ENCODE measurements around the gene SLC39A3. TPM values are rescaled to one million over a fixed set of nuclear protein-coding genes. Genes with fewer than 3 reads are reported as not detected.

Gene SLC39A3
- total RNA-seq, 6 donors from 2014 or later, result 12.6 to 48.2 (median 30.6) TPM

DNA sequence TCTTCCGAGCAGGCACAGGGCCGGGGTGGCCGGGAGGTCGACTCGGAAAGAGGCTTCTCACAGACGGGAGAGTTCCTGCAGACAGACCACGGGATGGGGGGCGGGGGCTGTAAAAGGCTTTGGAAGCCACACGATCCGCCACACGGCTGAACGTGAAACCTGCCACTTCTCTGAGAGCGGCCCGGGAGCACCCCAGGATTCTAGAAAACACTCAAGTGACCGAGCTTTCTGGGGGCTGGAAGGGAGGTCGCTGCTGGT is 15.6 kb upstream of the SLC39A3 start:
- Histone ChIP-seq H3K27ac (no peak overlapping the region), H3K27me3 (no peaks in the 10 kb centered on the region), H3K9me3 (no peaks in the 10 kb centered on the region), H3K4me1 (peaks cover 0 to 3% (median 0%) of the 10 kb centered on the region in 4 donors), H3K4me3 (no peak overlapping the region), H3K36me3 (peaks cover 9 to 70% (median 49%) of the 10 kb centered on the region in 4 donors)
- TF ChIP-seq POLR2A (IDR thresholded peaks at IDR 0.05) (no peak), POLR2AphosphoS5 (IDR thresholded peaks at IDR 0.05) (no peak), EP300 (IDR thresholded peaks at IDR 0.05) (no peak)
- TF ChIP-seq, protein P1, sequence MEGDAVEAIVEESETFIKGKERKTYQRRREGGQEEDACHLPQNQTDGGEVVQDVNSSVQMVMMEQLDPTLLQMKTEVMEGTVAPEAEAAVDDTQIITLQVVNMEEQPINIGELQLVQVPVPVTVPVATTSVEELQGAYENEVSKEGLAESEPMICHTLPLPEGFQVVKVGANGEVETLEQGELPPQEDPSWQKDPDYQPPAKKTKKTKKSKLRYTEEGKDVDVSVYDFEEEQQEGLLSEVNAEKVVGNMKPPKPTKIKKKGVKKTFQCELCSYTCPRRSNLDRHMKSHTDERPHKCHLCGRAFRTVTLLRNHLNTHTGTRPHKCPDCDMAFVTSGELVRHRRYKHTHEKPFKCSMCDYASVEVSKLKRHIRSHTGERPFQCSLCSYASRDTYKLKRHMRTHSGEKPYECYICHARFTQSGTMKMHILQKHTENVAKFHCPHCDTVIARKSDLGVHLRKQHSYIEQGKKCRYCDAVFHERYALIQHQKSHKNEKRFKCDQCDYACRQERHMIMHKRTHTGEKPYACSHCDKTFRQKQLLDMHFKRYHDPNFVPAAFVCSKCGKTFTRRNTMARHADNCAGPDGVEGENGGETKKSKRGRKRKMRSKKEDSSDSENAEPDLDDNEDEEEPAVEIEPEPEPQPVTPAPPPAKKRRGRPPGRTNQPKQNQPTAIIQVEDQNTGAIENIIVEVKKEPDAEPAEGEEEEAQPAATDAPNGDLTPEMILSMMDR (IDR thresholded peaks at IDR 0.05), result no peak
- no peak for DNase-seq
- 94 to 96% methylated on average over 16 of the region's 16 CpGs for WGBS, 2 donors
- no peak for ATAC-seq (ENCODE audit: low FRiP score in 2 of 2)

DNA sequence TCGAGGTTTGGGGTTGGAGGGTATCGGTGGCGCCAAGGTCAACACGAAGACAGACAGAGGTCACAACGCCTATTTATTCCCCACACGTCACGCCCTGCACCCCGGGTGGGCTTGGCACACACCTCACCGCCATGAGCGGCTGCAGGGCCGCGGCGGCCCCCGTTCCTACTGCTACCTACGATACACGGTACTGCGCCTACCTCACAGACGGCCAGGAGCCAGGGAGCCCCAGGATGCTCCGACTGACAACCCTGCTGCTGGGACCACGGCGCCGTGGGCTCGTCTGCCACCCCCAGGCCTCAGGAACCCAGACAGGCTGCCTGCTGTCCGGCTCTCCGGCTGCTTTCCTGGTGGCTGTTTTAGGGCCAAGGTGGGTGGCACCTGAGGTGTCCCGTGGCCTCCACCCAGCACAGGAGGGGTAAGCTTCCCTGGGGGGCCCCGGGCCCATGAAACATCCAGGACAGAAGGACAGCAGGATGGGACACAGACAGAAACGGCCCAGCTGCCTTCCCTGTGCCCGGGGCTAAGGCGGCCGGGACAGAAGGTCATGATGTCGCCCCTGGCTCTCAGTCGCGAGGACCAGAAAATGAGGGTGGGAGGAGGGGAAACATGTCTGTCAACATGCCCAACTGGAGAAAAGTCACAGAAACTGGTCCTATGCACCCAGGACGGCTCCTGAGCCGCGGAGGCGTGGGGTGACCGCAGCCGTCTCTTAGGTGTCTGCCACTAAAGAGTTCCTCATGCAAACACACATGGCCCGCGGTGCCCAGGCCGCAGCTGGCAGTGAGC is 15.0 kb upstream of the SLC39A3 start:
- H3K27ac ChIP-seq, result no peak overlapping the region
- TF ChIP-seq POLR2A (IDR thresholded peaks at IDR 0.05) (no peak), EP300 (IDR thresholded peaks at IDR 0.05) (no peak), POLR2AphosphoS5 (IDR thresholded peaks at IDR 0.05) (no peak)
- TF ChIP-seq, protein P1 (IDR thresholded peaks at IDR 0.05), result no peak
- H3K27me3 ChIP-seq, result no peaks in the 10 kb centered on the region
- peak in 1 of 2 donors; percentile 68 for DNase-seq
- H3K4me3 ChIP-seq, result no peak overlapping the region
- H3K4me1 ChIP-seq, result peaks cover 0 to 3% (median 0%) of the 10 kb centered on the region in 4 donors
- peaks cover 9 to 67% (median 47%) of the 10 kb centered on the region in 4 donors for H3K36me3 ChIP-seq
- ATAC-seq (ENCODE audit: low FRiP score in 2 of 2), result no peak
- H3K9me3 ChIP-seq, result no peaks in the 10 kb centered on the region
- 93 to 94% methylated on average over 32 to 42 of the region's 43 CpGs for WGBS, 2 donors

DNA sequence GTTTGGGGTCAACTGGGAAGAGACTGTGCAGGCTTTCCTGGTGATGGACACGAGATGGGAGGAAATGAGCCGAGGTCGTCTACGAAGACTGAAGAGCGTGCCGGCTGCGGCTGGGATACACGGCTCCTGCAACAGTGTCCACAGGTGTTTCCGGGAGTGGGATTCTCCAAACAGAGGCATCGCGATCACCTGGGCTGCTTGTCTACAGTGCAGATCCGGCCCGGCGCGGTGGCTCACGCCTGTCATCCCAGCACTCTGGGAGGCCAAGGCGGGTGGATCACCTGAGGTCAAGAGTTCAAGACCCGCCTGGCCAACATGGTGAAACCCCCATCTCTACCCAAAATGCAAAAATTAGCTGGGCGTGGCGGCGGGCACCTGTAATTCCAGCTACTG is 11.6 kb upstream of the SLC39A3 start:
- peaks cover 0 to 8% (median 5%) of the 10 kb centered on the region in 4 donors for H3K4me1 ChIP-seq
- H3K27ac ChIP-seq, result no peak overlapping the region
- no peak for TF ChIP-seq POLR2AphosphoS5 (IDR thresholded peaks at IDR 0.05)
- TF ChIP-seq, protein P1 (IDR thresholded peaks at IDR 0.05), result no peak
- TF ChIP-seq POLR2A (IDR thresholded peaks at IDR 0.05), result no peak
- no peak for TF ChIP-seq EP300 (IDR thresholded peaks at IDR 0.05)
- ATAC-seq (ENCODE audit: low FRiP score in 2 of 2) (no peak), DNase-seq (no peak)
- no peaks in the 10 kb centered on the region for H3K9me3 ChIP-seq
- no peaks in the 10 kb centered on the region for H3K27me3 ChIP-seq
- peaks cover 4 to 33% (median 23%) of the 10 kb centered on the region in 4 donors for H3K36me3 ChIP-seq
- H3K4me3 ChIP-seq, result no peak overlapping the region
- 90% methylated on average over 16 to 21 of the region's 21 CpGs for WGBS, 2 donors

DNA sequence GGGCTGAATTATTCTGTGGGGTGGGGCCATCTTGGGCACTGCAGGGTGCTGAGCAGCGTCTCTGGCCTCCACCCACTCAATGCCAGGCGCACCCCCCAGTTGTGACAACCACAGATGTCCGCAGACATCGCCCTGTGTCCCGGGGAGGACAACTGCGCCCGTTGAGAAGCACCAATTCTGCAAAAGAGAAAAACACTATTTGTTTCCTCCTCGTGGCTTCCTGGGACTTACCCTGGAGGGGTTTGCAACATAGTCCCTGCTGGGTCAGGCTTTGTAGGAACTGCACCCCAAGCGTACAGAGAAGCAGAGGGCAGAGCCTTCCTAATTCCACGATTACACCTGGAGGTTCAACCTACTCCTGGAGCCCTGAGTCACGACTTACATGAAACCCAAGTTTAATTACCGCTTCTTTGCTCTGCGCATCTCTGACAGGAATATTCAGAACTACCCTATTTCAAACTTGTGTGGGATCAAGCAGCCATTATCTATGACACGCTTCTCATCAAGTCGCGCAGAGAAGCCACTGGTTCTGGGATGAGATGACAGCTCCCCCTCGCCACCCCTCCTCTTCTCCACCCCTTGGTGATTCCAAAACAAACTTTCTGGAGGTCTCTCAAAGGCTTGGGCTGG is 11.1 kb upstream of the SLC39A3 start:
- no peak overlapping the region for H3K4me3 ChIP-seq
- DNase-seq, result no peak
- no peak for TF ChIP-seq POLR2A (IDR thresholded peaks at IDR 0.05)
- TF ChIP-seq EP300 (IDR thresholded peaks at IDR 0.05), result no peak
- H3K36me3 ChIP-seq, result peaks cover 4 to 28% (median 20%) of the 10 kb centered on the region in 4 donors
- no peaks in the 10 kb centered on the region for H3K27me3 ChIP-seq
- H3K9me3 ChIP-seq, result no peaks in the 10 kb centered on the region
- peaks cover 0 to 8% (median 5%) of the 10 kb centered on the region in 4 donors for H3K4me1 ChIP-seq
- no peak overlapping the region for H3K27ac ChIP-seq
- ATAC-seq (ENCODE audit: low FRiP score in 2 of 2), result no peak
- 65 to 75% methylated on average over 17 of the region's 17 CpGs for WGBS, 2 donors

DNA sequence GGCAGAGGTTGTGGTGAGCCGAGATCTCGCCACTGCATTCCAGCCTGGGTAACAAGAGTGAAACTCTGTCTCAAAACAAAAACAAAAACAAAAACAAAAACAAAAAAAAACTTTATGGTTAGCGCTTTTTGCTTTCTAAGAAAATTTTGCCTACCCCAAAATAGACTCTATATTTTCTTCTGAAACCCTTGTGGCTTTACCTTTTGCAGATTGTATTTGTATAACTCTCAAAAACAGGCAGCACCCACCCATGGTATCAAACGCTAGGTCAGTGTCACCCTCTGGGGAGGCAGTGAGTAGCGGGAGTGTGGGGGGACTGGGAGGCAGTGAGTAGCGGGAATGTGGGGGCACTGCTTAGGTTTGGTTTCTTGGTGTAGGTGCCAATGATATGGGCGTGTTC is 7.5 kb upstream of the SLC39A3 start:
- Histone ChIP-seq H3K9me3 (no peaks in the 10 kb centered on the region), H3K27ac (no peak overlapping the region), H3K27me3 (no peaks in the 10 kb centered on the region), H3K4me3 (no peak overlapping the region), H3K4me1 (peaks cover 0 to 8% (median 5%) of the 10 kb centered on the region in 4 donors), H3K36me3 (no peaks in the 10 kb centered on the region)
- 84 to 87% methylated on average over 7 of the region's 7 CpGs for WGBS, 2 donors
- TF ChIP-seq POLR2AphosphoS5 (IDR thresholded peaks at IDR 0.05) (no peak), EP300 (IDR thresholded peaks at IDR 0.05) (no peak), POLR2A (IDR thresholded peaks at IDR 0.05) (no peak)
- TF ChIP-seq, protein P1 (IDR thresholded peaks at IDR 0.05), result no peak
- DNase-seq (no peak), ATAC-seq (ENCODE audit: low FRiP score in 2 of 2) (no peak)

Measured in upper lobe of left lung (tissue), 6 donors.